HepG2 (cell line): ENCODE measurements around the gene RILPL1. TPM values are rescaled to one million over a fixed set of nuclear protein-coding genes. Genes with fewer than 3 reads are reported as not detected.

Experiments
- ATF1 ChIP-seq: IDR thresholded peaks from 2 replicates; pipeline ENCODE4 v1.6.1; 2016; ENCODE audit warnings: mild to moderate bottlenecking, control low read depth
- CEBPB ChIP-seq: IDR thresholded peaks from 2 replicates; pipeline ENCODE4 v1.6.1; 2011; ENCODE audit warnings: low read depth, low read length, improper control_type of control experiment, borderline replicate concordance
- FOXA3 ChIP-seq: IDR thresholded peaks from 2 replicates; pipeline ENCODE4 v1.6.1; 2016; ENCODE audit warnings: missing genetic modification reagents, missing compliant biosample characterization
- FOXO1 ChIP-seq: sonication (generic); formaldehyde crosslinking; IDR thresholded peaks from 2 replicates; pipeline ENCODE4 v1.4.0; 2020; ENCODE audit warnings: missing genetic modification reagents
- GATA4 ChIP-seq: sonication (generic); IDR thresholded peaks from 2 replicates; pipeline ENCODE4 v1.6.1; 2016; ENCODE audit warnings: antibody characterized with exemption, low read depth, borderline replicate concordance
- HDAC2 ChIP-seq: sonication (generic); formaldehyde crosslinking; IDR thresholded peaks from 2 replicates; pipeline ENCODE4 v1.4.0; 2020; ENCODE audit warnings: missing genetic modification reagents
- HNF4A ChIP-seq: sonication (generic); formaldehyde crosslinking; IDR thresholded peaks from 2 replicates; pipeline ENCODE4 v1.4.0; 2020; ENCODE audit warnings: missing genetic modification reagents
- MXD4 ChIP-seq: IDR thresholded peaks from 2 replicates; pipeline ENCODE4 v1.6.1; 2016; ENCODE audit warnings: mild to moderate bottlenecking, missing biosample characterization, missing genetic modification reagents
- PITX1 ChIP-seq: sonication (generic); formaldehyde crosslinking; IDR thresholded peaks from 2 replicates; pipeline ENCODE4 v1.5.1; 2020; ENCODE audit warnings: mild to moderate bottlenecking, missing genetic modification reagents
- SIN3A ChIP-seq: IDR thresholded peaks from 2 replicates; pipeline ENCODE4 v1.6.1; 2011; ENCODE audit warnings: low read depth, mild to moderate bottlenecking, control low read depth, low read length, borderline replicate concordance
- ZNF138 ChIP-seq: sonication (generic); formaldehyde crosslinking; IDR thresholded peaks from 2 replicates; pipeline ENCODE4 v1.5.0; 2020; ENCODE audit warnings: mild to moderate bottlenecking, low read depth, missing genetic modification reagents
- ZNF292 ChIP-seq: sonication (generic); formaldehyde crosslinking; IDR thresholded peaks from 2 replicates; pipeline ENCODE4 v1.8.1; 2022; ENCODE audit warnings: mild to moderate bottlenecking, low read depth, missing genetic modification reagents, borderline replicate concordance
- ZNF550 ChIP-seq: sonication (generic); formaldehyde crosslinking; IDR thresholded peaks from 2 replicates; pipeline ENCODE4 v1.4.0; 2020; ENCODE audit warnings: mild to moderate bottlenecking, missing genetic modification reagents, borderline replicate concordance
- ZNF644 ChIP-seq: IDR thresholded peaks from 2 replicates; pipeline ENCODE4 v1.6.1; 2016; ENCODE audit warnings: low read depth
- ZNF674 ChIP-seq: sonication (generic); formaldehyde crosslinking; IDR thresholded peaks from 2 replicates; pipeline ENCODE4 v1.5.0; 2020; ENCODE audit warnings: low read depth, mild to moderate bottlenecking, missing genetic modification reagents
- polyA plus RNA-seq, 8 experiments: library from polyadenylated mRNA; depleted of rRNA in 3 of 8; stranded (reverse) in 7 of 8; unstranded in 1 of 8; fragments of >200 nt; fragmentation: Illumina TruSeq in 4 of 8; extraction: Trizol in 4 of 8; gene quantifications; 2 replicates each; pipeline versions ENCODE4 v1.2.1 to v1.2.3, GENCODE V29; 2011 to 2016; ENCODE audit warnings: low read depth in 4 of 8, missing spikeins in 1 of 8, mixed read lengths in 1 of 8; ENCODE audit not compliant: insufficient read depth in 1 of 8
- total RNA-seq, 5 experiments: library from RNA; depleted of rRNA; stranded (reverse); fragments of >200 nt; fragmentation: Illumina TruSeq; extraction: Trizol; gene quantifications; 2 replicates each; pipeline ENCODE4 v1.2.3, GENCODE V29; 2016; ENCODE audit warnings: low read depth in 1 of 5
- TF ChIP-seq, protein P1 (sequence below): IDR thresholded peaks from 2 replicates; pipeline ENCODE4 v1.6.1; 2016; ENCODE audit warnings: missing genetic modification reagents, missing compliant biosample characterization
- TF ChIP-seq, protein P2 (sequence below): sonication (generic); formaldehyde crosslinking; IDR thresholded peaks from 2 replicates; pipeline ENCODE4 v1.5.1; 2020; ENCODE audit warnings: mild to moderate bottlenecking, missing genetic modification reagents, borderline replicate concordance
- TF ChIP-seq, protein P3 (sequence below): fragments of 450-650 bp; IDR thresholded peaks from 2 replicates; pipeline ENCODE4 v1.6.1; 2017
- TF ChIP-seq, protein P4 (sequence below): sonication (generic); formaldehyde crosslinking; IDR thresholded peaks from 2 replicates; pipeline ENCODE4 v1.4.0; 2020; ENCODE audit warnings: missing genetic modification reagents, borderline replicate concordance

RILPL1 gene
- total and polyA plus RNA-seq, 2 of the 13 experiments (the other 11 are each of a cell fraction or from before 2014, with no cell fraction given) = 5.8 to 28.4 TPM

DNA sequence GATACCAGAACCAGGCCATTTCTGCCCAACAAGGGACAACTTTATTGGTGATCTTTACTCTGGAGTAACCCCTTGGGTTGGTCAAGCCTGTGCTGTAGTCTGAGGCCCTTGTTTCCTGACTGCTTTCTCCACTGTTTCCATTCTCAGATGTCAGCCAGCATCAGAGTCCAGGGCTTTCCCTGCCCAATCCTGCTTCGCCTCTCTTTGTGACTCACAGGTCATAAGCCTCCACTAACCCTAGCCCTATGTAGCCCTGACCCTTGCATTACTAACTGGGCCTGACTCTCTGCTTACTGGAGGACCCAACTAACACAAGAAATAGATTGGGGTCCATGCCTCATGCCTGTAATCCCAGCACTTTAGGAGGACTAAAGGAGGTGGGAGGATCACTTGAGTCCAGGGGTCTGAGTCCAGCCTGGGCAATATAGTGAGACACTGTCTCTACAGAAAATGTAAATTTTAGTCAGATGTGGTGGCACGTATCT is 84.2 kb downstream of the RILPL1 start (continued):
- TF ChIP-seq PITX1 (CRISPR knock-in tag) (peak; percentile 45; the same call in 1 of the 2 replicates), GATA4 (no peak), ZNF644 (CRISPR knock-in tag) (0 out of 2 replicates have a peak, but pooled peaks have one; percentile 38), HDAC2 (CRISPR knock-in tag) (no peak), SIN3A (no peak; the same call in 1 of the 2 replicates), ZNF550 (no peak), CEBPB (no peak), HNF4A (peak; percentile 11; the same call in 1 of the 2 replicates), ZNF674 (CRISPR knock-in tag) (no peak), FOXA3 (CRISPR knock-in tag) (peak; percentile 36; the same call in 1 of the 2 replicates), ZNF292 (CRISPR knock-in tag) (peak; percentile 24; the same call in 1 of the 2 replicates), MXD4 (no peak), ZNF138 (CRISPR knock-in tag) (no peak), FOXO1 (CRISPR knock-in tag) (0 out of 2 replicates have a peak, but pooled peaks have one; percentile 20), ATF1 (CRISPR knock-in tag) (no peak; the same call in 1 of the 2 replicates)
- TF ChIP-seq, protein P1, sequence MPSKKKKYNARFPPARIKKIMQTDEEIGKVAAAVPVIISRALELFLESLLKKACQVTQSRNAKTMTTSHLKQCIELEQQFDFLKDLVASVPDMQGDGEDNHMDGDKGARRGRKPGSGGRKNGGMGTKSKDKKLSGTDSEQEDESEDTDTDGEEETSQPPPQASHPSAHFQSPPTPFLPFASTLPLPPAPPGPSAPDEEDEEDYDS (CRISPR knock-in tag) = peak; percentile 39; the same call in 1 of the 2 replicates
- TF ChIP-seq, protein P2, sequence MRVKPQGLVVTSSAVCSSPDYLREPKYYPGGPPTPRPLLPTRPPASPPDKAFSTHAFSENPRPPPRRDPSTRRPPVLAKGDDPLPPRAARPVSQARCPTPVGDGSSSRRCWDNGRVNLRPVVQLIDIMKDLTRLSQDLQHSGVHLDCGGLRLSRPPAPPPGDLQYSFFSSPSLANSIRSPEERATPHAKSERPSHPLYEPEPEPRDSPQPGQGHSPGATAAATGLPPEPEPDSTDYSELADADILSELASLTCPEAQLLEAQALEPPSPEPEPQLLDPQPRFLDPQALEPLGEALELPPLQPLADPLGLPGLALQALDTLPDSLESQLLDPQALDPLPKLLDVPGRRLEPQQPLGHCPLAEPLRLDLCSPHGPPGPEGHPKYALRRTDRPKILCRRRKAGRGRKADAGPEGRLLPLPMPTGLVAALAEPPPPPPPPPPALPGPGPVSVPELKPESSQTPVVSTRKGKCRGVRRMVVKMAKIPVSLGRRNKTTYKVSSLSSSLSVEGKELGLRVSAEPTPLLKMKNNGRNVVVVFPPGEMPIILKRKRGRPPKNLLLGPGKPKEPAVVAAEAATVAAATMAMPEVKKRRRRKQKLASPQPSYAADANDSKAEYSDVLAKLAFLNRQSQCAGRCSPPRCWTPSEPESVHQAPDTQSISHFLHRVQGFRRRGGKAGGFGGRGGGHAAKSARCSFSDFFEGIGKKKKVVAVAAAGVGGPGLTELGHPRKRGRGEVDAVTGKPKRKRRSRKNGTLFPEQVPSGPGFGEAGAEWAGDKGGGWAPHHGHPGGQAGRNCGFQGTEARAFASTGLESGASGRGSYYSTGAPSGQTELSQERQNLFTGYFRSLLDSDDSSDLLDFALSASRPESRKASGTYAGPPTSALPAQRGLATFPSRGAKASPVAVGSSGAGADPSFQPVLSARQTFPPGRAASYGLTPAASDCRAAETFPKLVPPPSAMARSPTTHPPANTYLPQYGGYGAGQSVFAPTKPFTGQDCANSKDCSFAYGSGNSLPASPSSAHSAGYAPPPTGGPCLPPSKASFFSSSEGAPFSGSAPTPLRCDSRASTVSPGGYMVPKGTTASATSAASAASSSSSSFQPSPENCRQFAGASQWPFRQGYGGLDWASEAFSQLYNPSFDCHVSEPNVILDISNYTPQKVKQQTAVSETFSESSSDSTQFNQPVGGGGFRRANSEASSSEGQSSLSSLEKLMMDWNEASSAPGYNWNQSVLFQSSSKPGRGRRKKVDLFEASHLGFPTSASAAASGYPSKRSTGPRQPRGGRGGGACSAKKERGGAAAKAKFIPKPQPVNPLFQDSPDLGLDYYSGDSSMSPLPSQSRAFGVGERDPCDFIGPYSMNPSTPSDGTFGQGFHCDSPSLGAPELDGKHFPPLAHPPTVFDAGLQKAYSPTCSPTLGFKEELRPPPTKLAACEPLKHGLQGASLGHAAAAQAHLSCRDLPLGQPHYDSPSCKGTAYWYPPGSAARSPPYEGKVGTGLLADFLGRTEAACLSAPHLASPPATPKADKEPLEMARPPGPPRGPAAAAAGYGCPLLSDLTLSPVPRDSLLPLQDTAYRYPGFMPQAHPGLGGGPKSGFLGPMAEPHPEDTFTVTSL = no peak
- TF ChIP-seq, protein P3, sequence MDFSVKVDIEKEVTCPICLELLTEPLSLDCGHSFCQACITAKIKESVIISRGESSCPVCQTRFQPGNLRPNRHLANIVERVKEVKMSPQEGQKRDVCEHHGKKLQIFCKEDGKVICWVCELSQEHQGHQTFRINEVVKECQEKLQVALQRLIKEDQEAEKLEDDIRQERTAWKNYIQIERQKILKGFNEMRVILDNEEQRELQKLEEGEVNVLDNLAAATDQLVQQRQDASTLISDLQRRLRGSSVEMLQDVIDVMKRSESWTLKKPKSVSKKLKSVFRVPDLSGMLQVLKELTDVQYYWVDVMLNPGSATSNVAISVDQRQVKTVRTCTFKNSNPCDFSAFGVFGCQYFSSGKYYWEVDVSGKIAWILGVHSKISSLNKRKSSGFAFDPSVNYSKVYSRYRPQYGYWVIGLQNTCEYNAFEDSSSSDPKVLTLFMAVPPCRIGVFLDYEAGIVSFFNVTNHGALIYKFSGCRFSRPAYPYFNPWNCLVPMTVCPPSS = no peak
- TF ChIP-seq, protein P4, sequence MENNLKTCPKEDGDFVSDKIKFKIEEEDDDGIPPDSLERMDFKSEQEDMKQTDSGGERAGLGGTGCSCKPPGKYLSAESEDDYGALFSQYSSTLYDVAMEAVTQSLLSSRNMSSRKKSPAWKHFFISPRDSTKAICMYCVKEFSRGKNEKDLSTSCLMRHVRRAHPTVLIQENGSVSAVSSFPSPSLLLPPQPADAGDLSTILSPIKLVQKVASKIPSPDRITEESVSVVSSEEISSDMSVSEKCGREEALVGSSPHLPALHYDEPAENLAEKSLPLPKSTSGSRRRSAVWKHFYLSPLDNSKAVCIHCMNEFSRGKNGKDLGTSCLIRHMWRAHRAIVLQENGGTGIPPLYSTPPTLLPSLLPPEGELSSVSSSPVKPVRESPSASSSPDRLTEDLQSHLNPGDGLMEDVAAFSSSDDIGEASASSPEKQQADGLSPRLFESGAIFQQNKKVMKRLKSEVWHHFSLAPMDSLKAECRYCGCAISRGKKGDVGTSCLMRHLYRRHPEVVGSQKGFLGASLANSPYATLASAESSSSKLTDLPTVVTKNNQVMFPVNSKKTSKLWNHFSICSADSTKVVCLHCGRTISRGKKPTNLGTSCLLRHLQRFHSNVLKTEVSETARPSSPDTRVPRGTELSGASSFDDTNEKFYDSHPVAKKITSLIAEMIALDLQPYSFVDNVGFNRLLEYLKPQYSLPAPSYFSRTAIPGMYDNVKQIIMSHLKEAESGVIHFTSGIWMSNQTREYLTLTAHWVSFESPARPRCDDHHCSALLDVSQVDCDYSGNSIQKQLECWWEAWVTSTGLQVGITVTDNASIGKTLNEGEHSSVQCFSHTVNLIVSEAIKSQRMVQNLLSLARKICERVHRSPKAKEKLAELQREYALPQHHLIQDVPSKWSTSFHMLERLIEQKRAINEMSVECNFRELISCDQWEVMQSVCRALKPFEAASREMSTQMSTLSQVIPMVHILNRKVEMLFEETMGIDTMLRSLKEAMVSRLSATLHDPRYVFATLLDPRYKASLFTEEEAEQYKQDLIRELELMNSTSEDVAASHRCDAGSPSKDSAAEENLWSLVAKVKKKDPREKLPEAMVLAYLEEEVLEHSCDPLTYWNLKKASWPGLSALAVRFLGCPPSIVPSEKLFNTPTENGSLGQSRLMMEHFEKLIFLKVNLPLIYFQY = 0 out of 2 replicates have a peak, but pooled peaks have one; percentile 14
